ENCODE data around the gene GPT2. TPM values are rescaled to one million over a fixed set of nuclear protein-coding genes. Genes with fewer than 3 reads are reported as not detected.
"Not testable (repeated sequence)": the region's sequence is repeated elsewhere in the genome, so short reads cannot be mapped to it uniquely, and the experiment has no call there.

GPT2 gene
- total RNA-seq, 1 donor, result 15.6 TPM

DNA sequence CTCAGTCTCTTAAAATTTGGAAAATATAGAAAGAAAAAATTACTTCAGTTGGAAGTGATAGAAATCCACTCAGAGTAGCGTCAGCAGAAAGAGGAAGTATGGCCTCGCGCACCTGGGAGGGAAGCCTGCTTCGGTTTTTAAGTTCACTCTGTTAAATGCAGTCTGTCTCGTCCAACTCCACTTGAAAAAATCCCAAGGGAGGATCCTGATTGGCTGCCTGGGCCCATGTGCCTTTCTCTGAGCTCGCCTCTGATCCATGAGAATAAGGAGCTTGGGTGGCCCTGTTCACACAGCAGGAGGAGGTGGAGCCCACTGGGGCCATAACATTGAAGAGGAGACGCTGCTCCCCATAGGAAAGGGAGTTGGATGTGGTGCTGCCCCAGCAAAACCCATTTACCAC, 48.6 kb downstream of the GPT2 start:
- Histone ChIP-seq H3K4me2 (ENCODE audit: insufficient read depth, low read length) (no peak overlapping the region), H3K4me1 (ENCODE audit: insufficient read depth, low read length) (no peaks in the 10 kb centered on the region), H3K79me2 (ENCODE audit: insufficient read depth, low read length) (no peaks in the 10 kb centered on the region), H2AFZ (ENCODE audit: low read length) (no peak overlapping the region), H4K20me1 (ENCODE audit: insufficient read depth, low read length) (no peaks in the 10 kb centered on the region), H3K27me3 (ENCODE audit: insufficient read depth, low read length) (no peaks in the 10 kb centered on the region), H3K9me3 (ENCODE audit: low read depth, low read length) (no peaks in the 10 kb centered on the region), H3K27ac (ENCODE audit: low read depth, low read length) (no peak overlapping the region), H3K36me3 (ENCODE audit: insufficient read depth, low read length) (no peaks in the 10 kb centered on the region), H3K4me3 (ENCODE audit: insufficient read depth, low read length) (no peak overlapping the region)
- TF ChIP-seq, protein P1, sequence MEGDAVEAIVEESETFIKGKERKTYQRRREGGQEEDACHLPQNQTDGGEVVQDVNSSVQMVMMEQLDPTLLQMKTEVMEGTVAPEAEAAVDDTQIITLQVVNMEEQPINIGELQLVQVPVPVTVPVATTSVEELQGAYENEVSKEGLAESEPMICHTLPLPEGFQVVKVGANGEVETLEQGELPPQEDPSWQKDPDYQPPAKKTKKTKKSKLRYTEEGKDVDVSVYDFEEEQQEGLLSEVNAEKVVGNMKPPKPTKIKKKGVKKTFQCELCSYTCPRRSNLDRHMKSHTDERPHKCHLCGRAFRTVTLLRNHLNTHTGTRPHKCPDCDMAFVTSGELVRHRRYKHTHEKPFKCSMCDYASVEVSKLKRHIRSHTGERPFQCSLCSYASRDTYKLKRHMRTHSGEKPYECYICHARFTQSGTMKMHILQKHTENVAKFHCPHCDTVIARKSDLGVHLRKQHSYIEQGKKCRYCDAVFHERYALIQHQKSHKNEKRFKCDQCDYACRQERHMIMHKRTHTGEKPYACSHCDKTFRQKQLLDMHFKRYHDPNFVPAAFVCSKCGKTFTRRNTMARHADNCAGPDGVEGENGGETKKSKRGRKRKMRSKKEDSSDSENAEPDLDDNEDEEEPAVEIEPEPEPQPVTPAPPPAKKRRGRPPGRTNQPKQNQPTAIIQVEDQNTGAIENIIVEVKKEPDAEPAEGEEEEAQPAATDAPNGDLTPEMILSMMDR (IDR thresholded peaks at IDR 0.05; ENCODE audit: extremely low read depth, low read depth, low read length), result no peak
- DNase-seq (ENCODE audit: insufficient read length, low spot score, missing footprints), result no peak

DNA sequence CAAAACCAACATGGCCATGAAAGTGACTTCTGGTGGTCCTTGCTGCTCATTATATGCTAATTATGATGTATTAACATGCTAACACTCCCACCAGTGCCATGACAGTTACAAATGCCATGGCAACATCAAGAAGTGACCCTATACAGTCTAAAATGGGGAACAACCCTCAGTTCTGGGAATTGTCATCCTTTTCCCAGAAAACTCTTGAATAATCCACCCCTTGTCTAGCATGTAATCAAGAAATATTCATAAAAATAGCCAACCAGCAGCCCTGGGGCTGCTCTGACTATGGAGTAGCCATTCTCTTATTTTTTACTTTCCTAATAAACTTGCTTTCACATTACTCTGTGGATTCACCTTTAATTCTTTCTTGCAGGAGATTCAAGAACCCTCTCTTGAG, 53.4 kb downstream of the GPT2 start:
- H3K4me1 ChIP-seq (ENCODE audit: insufficient read depth, low read length), result no peaks in the 10 kb centered on the region
- no peaks in the 10 kb centered on the region for H4K20me1 ChIP-seq (ENCODE audit: insufficient read depth, low read length)
- no peaks in the 10 kb centered on the region for H3K79me2 ChIP-seq (ENCODE audit: insufficient read depth, low read length)
- H3K9me3 ChIP-seq (ENCODE audit: low read depth, low read length), result no peaks in the 10 kb centered on the region
- TF ChIP-seq, protein P1 (IDR thresholded peaks at IDR 0.05; ENCODE audit: extremely low read depth, low read depth, low read length), result no peak
- H3K4me3 ChIP-seq (ENCODE audit: insufficient read depth, low read length), result no peak overlapping the region
- no peak overlapping the region for H3K27ac ChIP-seq (ENCODE audit: low read depth, low read length)
- DNase-seq (ENCODE audit: insufficient read length, low spot score, missing footprints), result no peak
- H3K27me3 ChIP-seq (ENCODE audit: insufficient read depth, low read length), result no peaks in the 10 kb centered on the region
- no peaks in the 10 kb centered on the region for H3K36me3 ChIP-seq (ENCODE audit: insufficient read depth, low read length)
- no peak overlapping the region for H3K4me2 ChIP-seq (ENCODE audit: insufficient read depth, low read length)
- no peak overlapping the region for H2AFZ ChIP-seq (ENCODE audit: low read length)

DNA sequence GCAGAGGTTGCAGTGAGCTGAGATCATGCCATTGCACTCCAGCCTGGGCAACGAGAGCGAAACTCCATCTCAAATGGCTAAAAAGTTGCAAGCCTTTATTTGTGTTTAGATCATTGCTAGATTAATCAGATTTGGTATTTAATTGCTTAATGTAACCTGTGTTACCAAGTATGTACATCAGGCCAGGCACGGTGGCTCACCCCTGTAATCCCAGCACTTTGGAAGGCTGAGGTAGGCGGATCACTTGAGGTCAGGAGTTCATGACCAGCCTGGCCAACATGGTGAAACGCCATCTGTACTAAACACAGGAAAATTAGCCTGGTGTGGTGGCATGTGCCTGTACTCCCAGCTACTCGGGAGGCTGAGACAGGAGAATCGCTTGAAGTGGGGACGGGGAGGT, 60.6 kb downstream of the GPT2 start:
- not testable (repeated sequence) for H4K20me1 ChIP-seq (ENCODE audit: insufficient read depth, low read length); H2AFZ ChIP-seq (ENCODE audit: low read length); H3K27me3 ChIP-seq (ENCODE audit: insufficient read depth, low read length)

DNA sequence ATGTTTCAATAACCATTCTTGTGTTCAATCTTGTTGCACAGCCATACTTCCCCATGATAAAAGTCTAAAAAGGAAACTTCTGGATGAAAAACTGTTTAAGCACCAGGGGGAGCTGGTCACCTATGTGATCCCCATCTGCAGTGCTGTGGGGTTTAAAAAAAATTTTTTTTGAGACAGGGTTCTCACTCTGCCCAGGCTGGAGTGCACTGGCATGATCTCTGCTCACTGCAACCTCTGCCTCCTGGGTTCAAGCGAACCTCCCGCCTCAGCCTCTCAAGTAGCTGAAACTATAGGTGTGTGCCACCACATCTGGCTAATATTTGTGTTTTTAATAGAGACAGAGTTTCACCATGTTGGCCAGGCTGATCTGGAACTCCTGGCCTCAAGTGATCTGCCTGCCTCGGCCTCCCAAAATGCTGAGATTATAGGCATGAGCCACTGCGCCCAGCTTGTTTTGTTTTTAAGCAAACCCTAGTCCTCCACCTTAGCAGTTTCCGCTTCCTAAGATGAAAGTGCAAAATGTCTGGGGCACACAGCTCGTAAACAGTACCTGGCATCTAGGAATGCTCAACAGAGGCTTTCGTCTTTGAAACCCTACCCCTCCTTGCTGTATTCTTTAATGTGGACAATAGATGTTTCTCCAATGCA, 63.9 kb downstream of the GPT2 start:
- TF ChIP-seq, protein P1 (IDR thresholded peaks at IDR 0.05; ENCODE audit: extremely low read depth, low read depth, low read length), result peak; percentile 60
- H3K9me3 ChIP-seq (ENCODE audit: low read depth, low read length), result no peaks in the 10 kb centered on the region
- DNase-seq (ENCODE audit: insufficient read length, low spot score, missing footprints), result peak; percentile 65
- no peaks in the 10 kb centered on the region for H3K27me3 ChIP-seq (ENCODE audit: insufficient read depth, low read length)
- no peaks in the 10 kb centered on the region for H3K36me3 ChIP-seq (ENCODE audit: insufficient read depth, low read length)
- H3K27ac ChIP-seq (ENCODE audit: low read depth, low read length), result no peak overlapping the region
- no peak overlapping the region for H3K4me3 ChIP-seq (ENCODE audit: insufficient read depth, low read length)
- no peak overlapping the region for H2AFZ ChIP-seq (ENCODE audit: low read length)
- H3K4me2 ChIP-seq (ENCODE audit: insufficient read depth, low read length), result no peak overlapping the region
- H4K20me1 ChIP-seq (ENCODE audit: insufficient read depth, low read length), result no peaks in the 10 kb centered on the region
- no peaks in the 10 kb centered on the region for H3K79me2 ChIP-seq (ENCODE audit: insufficient read depth, low read length)
- H3K4me1 ChIP-seq (ENCODE audit: insufficient read depth, low read length), result no peaks in the 10 kb centered on the region

More for the DNA sequence above, 60.6 kb downstream of the GPT2 start:
- H3K4me2 ChIP-seq (ENCODE audit: insufficient read depth, low read length); H3K36me3 ChIP-seq (ENCODE audit: insufficient read depth, low read length); H3K27ac ChIP-seq (ENCODE audit: low read depth, low read length); H3K4me3 ChIP-seq (ENCODE audit: insufficient read depth, low read length); DNase-seq (ENCODE audit: insufficient read length, low spot score, missing footprints); H3K4me1 ChIP-seq (ENCODE audit: insufficient read depth, low read length); H3K9me3 ChIP-seq (ENCODE audit: low read depth, low read length); H3K79me2 ChIP-seq (ENCODE audit: insufficient read depth, low read length): not testable (repeated sequence)

Measured in osteoblast (primary cell).